Measurements from ENCODE around the gene PRTN3.

The PRTN3 gene

DNA sequence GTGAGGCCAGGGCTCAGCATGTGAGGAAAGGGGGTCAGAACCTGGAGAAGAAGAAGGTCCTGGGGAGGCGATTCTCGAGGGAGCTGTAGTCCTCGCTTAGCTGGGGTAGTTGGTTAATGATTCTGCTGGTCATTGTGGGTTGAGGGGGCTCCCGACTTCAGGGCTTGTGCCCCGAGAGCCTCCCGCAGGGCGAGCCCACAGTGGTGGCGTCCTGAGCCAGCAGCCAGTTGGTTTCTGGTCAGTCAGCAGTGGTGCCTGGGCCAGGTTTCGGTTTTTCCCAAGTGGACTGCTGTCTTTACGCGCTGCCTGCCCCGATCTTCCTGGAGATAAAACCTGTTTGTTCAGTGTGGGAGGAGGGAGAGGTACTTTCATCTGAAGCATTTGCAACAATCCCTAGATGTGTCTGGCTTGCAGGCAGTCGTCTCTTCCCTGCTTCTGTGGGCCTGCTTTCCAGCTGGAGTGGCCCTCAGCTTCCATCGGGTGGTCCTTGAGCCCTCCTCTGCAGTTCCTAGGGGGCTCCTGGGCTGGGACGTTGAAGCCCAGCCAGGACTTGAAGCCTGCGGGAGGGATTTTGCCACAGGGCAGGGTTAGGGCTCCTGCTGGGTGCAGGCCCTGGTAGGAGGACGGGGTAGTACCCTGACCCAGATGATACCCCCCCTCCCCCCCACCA lies 40.3 kb upstream of the PRTN3 start:
- DNase-seq (ENCODE audit: low spot score), result no peak
- in situ Hi-C loops (cut with MboI; ENCODE audit: low sequenced_read_pairs, unreplicated experiment), result no loop called here
- TF ChIP-seq, protein P1, sequence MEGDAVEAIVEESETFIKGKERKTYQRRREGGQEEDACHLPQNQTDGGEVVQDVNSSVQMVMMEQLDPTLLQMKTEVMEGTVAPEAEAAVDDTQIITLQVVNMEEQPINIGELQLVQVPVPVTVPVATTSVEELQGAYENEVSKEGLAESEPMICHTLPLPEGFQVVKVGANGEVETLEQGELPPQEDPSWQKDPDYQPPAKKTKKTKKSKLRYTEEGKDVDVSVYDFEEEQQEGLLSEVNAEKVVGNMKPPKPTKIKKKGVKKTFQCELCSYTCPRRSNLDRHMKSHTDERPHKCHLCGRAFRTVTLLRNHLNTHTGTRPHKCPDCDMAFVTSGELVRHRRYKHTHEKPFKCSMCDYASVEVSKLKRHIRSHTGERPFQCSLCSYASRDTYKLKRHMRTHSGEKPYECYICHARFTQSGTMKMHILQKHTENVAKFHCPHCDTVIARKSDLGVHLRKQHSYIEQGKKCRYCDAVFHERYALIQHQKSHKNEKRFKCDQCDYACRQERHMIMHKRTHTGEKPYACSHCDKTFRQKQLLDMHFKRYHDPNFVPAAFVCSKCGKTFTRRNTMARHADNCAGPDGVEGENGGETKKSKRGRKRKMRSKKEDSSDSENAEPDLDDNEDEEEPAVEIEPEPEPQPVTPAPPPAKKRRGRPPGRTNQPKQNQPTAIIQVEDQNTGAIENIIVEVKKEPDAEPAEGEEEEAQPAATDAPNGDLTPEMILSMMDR (IDR thresholded peaks at IDR 0.05; ENCODE audit: borderline replicate concordance, control extremely low read depth, extremely low read depth, insufficient read depth, missing control alignments), result no peak

DNA sequence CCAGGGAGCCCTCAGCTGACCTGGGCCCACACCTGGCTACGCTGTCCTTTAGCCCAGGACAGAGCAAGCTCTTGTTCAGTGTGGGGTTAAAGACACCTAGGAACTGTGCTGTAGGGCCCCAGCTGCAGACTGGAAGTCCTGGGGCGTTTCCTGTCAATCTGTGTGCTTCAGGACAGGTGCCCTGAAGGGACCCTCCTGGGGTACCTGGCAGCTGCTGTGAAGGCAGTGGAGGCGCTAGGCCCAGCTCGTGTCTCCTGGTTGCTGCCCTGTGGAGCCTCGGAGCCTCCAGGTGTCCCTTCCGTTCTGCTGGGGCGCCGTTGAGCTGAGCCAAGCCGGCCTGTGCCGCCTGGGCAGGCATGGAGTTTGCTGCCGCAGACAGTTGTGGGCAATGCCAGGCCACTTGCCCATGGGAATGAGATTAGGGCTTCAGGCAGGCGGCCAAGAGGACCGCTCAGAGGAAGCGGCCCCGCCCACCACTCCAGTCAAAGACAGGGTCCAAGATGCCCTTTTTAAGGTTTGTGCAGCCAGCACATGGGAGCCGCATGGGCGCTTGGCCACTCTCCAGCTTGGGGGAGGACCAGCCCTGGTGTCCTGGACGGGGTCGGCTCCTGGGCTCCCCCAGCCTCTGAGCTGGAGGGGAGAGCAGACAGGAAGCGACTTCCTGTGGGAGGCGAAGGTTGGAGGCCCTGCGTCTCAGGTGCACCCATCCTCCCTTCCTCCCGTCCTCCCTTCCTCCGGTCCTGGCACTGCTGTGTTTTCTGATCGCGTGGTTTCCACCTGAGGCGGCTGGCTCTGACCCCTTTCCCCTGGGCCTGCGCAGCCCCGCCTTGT lies 39.6 kb upstream of the PRTN3 start:
- TF ChIP-seq, protein P1 (IDR thresholded peaks at IDR 0.05; ENCODE audit: borderline replicate concordance, control extremely low read depth, extremely low read depth, insufficient read depth, missing control alignments), result no peak
- DNase-seq (ENCODE audit: low spot score), result no peak
- in situ Hi-C loops (cut with MboI; ENCODE audit: low sequenced_read_pairs, unreplicated experiment), result no loop called here

DNA sequence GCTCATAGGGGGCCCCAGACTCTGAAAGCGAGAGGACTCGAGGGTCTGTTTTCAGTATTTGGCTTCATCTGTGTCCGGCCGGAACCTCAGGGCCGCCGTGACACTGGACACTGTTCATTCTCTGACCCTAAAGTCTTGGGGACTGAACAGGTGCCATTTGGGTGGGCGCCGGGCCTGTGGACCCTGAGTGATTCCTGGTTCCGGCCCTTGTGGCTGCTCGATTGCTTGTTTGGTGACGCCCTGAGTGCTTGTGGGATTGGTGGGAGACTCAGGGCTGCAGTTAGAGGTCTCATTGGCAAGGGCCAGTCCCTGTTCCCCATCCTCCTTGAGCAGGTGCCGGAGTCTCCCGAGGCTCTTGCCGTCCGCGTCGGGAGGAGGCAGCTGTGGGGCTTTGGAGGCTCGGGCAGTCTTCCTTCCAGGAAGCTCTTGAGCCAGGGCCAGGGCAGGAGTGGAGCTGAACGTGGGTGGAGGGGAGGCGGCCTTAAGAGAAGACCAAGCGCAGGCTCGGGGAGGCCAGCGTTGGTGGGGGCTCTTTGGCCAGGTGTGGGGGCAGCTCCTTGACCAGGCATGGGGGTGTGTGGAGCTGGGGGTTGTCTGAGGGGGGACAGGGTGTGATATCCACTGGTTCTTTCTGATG lies 38.8 kb upstream of the PRTN3 start:
- TF ChIP-seq, protein P1 (IDR thresholded peaks at IDR 0.05; ENCODE audit: borderline replicate concordance, control extremely low read depth, extremely low read depth, insufficient read depth, missing control alignments), result no peak
- in situ Hi-C loops (cut with MboI; ENCODE audit: low sequenced_read_pairs, unreplicated experiment), result no loop called here

DNA sequence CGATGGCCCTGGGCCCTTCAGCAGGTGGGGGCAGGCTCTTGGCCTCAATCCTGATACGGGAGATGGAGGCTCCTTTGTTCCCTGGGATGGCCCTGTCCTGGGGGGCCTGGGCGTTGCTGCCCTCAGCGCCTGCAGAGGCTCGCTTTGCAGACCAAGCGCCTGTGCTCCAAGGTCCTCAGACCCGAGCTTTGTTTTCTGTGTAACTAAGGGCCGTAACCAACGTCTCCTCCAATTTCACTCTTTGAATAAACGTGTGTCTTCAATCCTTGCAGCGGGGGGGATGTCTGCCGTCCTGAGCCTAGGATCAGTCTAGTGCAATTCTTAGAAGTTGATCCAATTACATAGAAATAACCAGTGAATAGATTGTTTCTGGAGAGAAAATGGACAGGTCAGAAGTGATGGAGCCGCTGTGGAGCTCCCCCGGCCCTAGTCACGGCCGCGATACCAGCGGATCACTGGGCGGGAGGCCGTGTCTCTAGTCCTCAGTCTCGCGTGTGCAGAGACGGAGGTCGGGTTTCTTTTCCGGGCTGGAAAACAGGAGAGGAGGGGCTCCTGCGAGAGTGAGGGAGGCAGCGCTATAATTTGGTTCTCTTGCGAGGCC lies 38.2 kb upstream of the PRTN3 start:
- TF ChIP-seq, protein P1 (IDR thresholded peaks at IDR 0.05; ENCODE audit: borderline replicate concordance, control extremely low read depth, extremely low read depth, insufficient read depth, missing control alignments), result no peak
- in situ Hi-C loops (cut with MboI; ENCODE audit: low sequenced_read_pairs, unreplicated experiment), result no loop called here
- DNase-seq (ENCODE audit: low spot score), result no peak

More for the DNA sequence above, 38.8 kb upstream of the PRTN3 start:
- no peak for DNase-seq (ENCODE audit: low spot score)

DNA sequence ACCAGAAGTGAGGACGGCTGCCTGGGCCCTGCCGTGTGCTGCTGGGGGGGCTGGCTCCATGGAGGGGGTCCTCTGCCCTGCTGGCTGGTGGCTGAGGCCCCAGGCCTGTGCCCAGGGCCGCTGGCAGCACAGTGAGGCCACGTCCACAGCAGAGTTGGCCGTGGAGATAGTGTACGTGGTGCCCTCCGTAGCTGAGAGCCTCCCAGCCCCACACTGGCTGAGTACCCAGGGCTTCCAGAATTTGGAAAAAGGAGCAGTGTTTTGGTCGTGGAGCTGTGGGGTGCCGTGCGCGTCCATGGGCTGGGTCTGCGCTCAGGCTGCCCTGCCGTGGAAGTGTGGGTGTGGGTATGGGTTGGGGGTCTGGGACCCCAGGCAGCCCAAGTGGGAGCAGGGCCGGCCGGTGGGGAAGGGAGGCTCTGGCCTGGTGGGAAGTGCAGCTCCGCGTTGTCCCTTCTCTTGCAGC lies 37.7 kb upstream of the PRTN3 start:
- in situ Hi-C loops (cut with MboI; ENCODE audit: low sequenced_read_pairs, unreplicated experiment), result no loop called here
- TF ChIP-seq, protein P1 (IDR thresholded peaks at IDR 0.05; ENCODE audit: borderline replicate concordance, control extremely low read depth, extremely low read depth, insufficient read depth, missing control alignments), result no peak
- DNase-seq (ENCODE audit: low spot score), result no peak

All from GM13976 (cell line).